GM19328 (cell line): ENCODE data around the gene ODAD3.
A peak's percentile ranks its signal among the peaks of the same experiment; 100 is the strongest.
"Not testable (repeated sequence)": the region's sequence is repeated elsewhere in the genome, so short reads cannot be mapped to it uniquely, and the experiment has no call there.

Experiments
- ATAC-seq: cut with Tn5 transposase; IDR thresholded peaks from one replicate; pipeline ENCODE4 v1.9.1; 2021; ENCODE audit warnings: mild to moderate bottlenecking, moderate library complexity; ENCODE audit not compliant: unreplicated experiment

ODAD3 gene

GRCh38 chr19:11435057-11435832, at the start of gene ODAD3, which contains the start of gene PRKCSH:
ODAD3 (minus strand) TSS chr19:11435121; CDS start chr19:11435016, 105 bp downstream.
PRKCSH (plus strand) TSS chr19:11435635; CDS start chr19:11436118, 483 bp downstream.
- peak; percentile 87 for ATAC-seq

GRCh38 chr19:11483366-11484111, 48.6 kb upstream of the ODAD3 start:
- no peak for ATAC-seq

DNA sequence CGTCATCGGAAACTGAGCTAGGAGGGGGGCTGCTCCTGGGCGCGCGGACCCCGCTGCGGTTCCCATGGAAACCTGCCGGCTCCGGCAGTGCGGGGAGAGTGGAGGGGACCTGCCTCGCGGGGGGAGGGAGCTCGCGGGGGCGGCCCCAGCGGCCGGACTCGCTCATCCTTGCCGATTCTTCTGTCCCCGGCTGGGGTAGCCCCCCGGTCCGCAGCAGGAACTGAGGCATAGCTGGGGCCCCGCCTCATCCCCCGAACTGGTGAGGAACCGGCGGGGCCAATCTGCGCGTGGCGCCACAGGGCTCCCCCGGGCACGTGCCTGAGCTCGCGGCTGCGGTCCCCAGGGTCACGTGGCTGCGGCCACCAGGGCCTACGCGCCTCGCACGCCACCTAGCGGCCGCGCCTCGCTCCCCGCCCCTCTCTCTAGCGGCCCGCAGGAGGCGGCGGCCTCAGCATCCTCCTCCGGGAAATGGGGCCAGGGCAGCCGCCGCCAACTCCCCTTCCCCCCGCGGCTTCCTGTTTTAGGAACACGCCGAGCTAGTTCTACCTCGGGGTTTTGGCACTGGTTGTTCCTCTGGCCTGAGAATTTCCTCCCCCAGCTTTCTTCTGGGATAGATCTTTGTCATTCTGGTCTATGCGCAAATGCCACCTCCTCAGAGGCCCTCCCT, 47.6 kb upstream of the ODAD3 start:
- peak; percentile 56 for ATAC-seq

DNA sequence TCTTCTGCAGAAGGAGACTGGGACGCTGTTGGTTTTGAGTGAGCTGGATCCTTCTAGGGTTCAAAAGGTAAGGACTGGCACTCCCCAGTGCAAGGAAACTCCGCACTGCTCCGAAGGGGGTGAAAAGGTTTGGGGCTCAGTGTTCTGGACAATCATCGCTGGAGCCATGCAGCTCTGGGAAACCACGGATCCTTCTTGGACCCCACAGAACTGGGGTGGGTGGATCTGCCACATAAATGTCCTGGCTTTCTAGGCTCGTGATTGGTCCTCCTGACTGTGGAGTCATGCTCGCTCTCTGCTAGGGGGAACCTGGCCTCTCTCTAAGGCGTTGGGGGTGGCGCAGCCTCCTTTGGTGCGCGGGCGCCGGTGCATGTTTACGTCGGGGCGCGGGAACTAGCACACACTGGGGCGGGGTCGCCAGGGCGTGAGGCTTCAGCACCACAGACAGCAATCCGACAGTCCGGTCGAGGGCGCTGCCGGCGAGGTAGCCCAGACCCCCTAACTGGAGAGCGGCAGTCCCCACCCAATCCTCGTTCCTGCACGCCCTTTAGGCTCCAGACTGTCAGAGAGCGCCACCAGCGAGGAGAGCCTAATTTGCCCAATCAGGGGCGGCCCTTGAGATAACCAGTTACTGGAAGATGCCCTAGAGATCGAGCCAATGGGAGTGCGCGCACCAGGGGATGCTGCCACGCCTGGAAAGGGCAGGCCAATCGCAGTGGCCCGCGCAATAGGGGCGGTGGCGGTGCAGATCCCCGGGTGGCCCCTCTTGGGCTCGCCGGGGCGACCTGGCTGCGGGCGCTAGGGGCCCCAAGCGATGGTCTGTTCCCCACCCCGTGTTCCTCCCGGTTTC, 46.8 kb upstream of the ODAD3 start:
- ATAC-seq: peak; percentile 55

DNA sequence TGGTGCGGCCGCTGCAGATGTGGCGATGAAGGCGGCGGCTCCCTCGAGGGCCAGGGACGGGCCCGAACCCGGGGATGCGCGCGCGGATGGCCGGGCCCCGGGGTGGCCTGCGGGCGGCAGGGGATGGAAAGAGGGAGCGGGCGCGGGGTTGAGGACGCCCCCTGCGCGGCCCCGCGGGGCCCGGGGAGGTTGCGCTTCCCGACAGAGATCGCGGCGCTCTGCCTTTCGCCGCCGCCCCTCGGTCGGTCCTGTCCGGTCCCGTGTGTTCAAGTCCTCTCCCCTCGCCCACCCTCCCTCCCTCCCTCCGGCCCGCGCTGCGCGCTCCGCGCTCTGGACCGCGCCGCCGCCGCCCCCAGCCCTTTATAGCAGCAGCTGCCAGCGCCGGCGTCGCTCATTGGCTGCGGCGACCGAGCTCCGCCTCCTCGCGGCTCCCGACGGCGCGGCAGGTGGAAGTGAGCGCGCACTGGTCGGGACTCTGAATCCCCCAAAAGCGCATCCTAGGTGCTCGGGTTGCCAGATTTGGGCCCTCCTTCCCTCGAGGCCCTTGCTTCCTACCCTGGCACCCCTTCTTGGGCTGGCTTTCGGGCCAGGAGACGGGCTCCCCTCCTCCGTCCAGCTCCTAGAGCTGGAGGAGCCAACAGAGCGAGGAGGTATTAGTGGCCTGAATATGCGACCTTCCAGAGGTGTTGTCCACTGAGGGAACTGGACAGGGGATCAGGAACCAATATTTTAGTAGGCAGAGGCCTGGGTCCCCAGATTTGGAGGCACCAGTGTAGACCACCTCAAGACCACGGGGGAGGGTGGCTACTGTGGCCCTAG, 46.0 kb upstream of the ODAD3 start, which contains the start of gene ELAVL3:
TSS of gene ELAVL3 (minus strand) at position 332 of the 819 bp plus-strand sequence. CDS start 438 bp downstream, outside the sequence.
- ATAC-seq: no peak

GRCh38 chr19:11479898-11480714, 45.2 kb upstream of the ODAD3 start:
- ATAC-seq: no peak

- no peak for ATAC-seq
These were observed 44.4 kb upstream of the ODAD3 start for GRCh38 chr19:11479090-11479897.

DNA sequence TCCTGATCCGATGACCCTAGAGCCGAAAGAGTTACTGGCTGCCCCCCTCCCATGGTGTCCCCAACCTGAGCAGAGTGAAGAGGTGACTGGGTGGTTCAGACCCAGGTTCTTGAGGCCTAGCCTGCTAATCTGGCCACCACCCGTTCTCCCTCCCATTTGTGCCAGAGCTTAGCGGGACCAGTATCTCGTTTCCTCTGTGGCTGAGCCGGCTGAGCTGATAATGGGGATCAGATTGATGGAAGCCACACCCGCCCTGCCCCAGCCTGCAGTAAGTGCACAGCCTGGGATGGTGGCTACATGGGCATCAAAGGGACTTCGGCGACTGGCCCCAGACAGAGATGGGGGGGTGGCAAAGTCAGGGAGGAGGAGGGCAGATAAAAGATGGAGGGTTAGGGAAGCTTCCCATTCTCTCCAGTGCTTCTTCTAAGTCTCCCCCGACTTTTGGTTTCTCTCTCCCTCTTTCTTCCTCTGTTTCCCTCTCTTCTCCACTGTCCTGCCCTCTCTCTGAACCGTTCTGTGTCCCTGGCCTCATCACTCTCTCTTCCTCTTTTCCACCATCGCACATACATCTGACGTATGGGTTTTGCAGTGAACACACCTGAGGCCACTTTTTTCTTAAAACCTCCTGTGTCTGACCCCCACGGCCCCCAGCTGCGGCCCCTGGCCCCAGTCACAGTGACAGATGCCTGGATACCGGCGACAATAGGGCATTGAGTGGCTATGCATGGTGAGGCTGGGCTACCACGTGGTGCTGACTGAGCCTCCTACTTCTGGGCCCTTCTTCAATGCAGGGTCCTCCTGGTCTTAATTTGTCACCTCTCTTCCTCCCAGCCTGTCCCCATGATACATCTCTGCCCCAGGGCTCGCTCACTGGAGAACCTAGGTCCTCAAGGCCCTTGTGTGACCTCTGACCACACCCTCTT, 43.5 kb upstream of the ODAD3 start:
- ATAC-seq: no peak

GRCh38 chr19:11475861-11476260, 40.9 kb upstream of the ODAD3 start:
- ATAC-seq: no peak

DNA sequence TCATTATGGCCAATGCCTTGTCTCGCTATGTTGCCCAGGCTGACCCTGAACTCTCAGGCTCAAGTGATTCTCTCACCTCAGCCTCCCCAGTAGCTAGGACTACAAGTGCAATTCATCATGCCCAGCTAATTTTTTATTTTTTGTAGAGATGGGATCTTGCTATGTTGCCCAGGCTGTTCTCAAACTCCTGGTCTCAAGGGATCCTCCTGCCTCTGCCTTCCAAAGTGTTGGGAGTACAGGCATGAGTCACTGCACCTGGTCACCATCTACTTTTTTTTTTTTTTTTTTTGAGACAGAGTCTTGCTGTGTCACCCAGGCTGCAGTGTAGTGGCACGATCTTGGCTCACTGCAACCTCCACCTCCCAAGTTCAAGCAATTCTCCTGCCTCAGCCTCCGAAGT, 40.4 kb upstream of the ODAD3 start:
- not testable (repeated sequence) for ATAC-seq

- ATAC-seq: no peak
These were observed 38.8 kb upstream of the ODAD3 start for GRCh38 chr19:11473725-11474124.

- not testable (repeated sequence) for ATAC-seq
These were observed 33.4 kb upstream of the ODAD3 start for GRCh38 chr19:11468266-11468845.

DNA sequence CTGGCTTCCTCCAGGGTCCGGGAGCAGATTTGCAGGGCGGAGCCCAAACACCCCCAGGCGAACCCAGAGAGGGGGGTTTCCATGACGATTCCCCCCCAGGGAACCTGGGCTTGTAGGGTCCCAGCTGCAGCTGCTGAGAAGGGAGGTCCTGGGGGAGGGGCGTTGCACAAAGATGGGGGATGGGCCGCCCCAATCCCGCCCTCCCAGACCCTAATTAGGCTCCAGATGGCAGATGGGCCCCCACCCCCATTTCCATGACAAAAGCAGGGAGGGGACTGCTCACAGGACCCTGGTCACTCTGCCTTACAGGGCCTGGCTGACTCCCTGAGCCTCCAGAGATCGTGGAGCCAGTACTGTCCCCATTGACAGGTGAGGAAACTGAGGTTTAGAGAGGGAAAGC, 30.7 kb upstream of the ODAD3 start:
- no peak for ATAC-seq

GRCh38 chr19:11464333-11465265, 29.7 kb upstream of the ODAD3 start:
- ATAC-seq: no peak

- ATAC-seq: no peak
These were observed 28.5 kb upstream of the ODAD3 start for GRCh38 chr19:11463391-11463790.
